ENCODE results near the gene AVPI1. TPM values are rescaled to one million over a fixed set of nuclear protein-coding genes. Genes with fewer than 3 reads are reported as not detected.
A peak's percentile ranks its signal among the peaks of the same experiment; 100 is the strongest.

Gene AVPI1
- total and polyA plus RNA-seq, 8 donors: 3.7 to 9.1 (median 4.6) TPM

DNA sequence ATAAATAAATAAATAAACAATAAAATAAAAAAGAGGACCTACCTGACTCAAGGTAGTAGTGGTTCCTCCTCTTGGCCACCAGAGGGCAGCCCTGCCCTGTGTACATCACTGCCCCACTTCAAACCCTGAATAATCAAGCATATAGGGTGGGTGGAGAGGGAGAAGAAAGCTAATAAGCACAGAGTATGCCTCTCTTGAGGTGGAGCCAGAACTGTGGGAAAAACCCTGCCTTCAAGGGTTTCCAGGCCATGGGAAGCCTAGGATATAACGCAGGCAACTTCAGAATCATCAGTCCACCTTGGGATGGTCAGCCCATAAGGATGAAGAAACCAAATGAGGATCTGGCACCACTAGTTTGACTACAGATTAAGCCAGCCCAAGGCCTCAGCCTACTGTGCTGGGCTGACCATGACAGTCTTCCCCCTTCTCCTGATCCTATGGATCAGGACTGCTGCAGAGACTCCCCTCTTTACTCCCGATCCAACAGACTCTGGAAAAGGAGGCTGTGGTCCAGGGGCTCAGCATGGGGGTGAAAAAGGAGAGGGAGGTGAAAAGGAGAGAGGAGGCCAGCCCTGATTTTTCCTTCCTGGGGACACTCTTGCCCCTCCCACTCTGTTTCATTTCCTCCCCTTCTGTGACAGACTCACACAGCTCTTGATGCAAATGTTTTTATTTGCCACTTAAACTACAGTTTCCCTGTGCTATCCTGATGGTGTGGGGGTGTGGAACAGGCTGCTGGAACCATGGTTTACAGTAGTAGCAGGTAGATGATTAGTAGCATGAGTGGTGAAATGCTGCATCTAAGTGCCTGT, 10.1 kb downstream of the AVPI1 start:
- H3K9me3 ChIP-seq: no peaks in the 10 kb centered on the region
- H3K36me3 ChIP-seq: peaks cover 0 to 47% (median 0%) of the 10 kb centered on the region in 3 donors
- TF ChIP-seq, protein P1, sequence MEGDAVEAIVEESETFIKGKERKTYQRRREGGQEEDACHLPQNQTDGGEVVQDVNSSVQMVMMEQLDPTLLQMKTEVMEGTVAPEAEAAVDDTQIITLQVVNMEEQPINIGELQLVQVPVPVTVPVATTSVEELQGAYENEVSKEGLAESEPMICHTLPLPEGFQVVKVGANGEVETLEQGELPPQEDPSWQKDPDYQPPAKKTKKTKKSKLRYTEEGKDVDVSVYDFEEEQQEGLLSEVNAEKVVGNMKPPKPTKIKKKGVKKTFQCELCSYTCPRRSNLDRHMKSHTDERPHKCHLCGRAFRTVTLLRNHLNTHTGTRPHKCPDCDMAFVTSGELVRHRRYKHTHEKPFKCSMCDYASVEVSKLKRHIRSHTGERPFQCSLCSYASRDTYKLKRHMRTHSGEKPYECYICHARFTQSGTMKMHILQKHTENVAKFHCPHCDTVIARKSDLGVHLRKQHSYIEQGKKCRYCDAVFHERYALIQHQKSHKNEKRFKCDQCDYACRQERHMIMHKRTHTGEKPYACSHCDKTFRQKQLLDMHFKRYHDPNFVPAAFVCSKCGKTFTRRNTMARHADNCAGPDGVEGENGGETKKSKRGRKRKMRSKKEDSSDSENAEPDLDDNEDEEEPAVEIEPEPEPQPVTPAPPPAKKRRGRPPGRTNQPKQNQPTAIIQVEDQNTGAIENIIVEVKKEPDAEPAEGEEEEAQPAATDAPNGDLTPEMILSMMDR (IDR thresholded peaks at IDR 0.05): peak; percentile 70 to 88 (median 76)
- intact Hi-C loops (cut with DNase I): loop anchor here in 1 of 3 donors (5.0 kb wide), 1 partner anchor 55 kb away; no protein-coding TSS in a partner anchor
- no peaks in the 10 kb centered on the region for H3K27me3 ChIP-seq
- FAIRE-seq: peak; percentile 43
- peak; percentile 79 to 92 (median 87) for ATAC-seq
- no peak overlapping the region for H3K27ac ChIP-seq
- WGBS, 2 donors: 94 to 100% methylated on average over 2 of the region's 2 CpGs
- H3K4me1 ChIP-seq: no peaks in the 10 kb centered on the region
- no peak for DNase-seq
- no peak overlapping the region for H3K4me3 ChIP-seq

DNA sequence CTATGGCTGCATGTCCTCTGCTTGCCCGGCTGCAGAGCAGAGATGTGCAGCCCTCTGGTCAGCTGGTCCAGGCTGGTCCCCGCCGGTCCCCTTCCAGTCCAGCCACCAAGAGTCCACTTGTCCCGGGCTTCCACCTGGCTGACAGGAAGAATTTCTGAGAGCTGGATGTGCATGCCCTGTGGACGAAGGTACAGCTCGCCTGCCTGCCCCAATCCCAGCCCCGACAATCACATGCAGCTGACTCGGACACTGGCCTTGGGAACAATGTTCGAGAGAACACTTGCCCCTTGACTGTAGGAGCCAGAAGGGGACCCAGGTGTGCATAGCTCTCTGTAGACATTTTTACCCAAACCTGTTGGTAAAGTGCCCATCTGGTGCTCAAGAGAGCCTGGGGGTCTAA, 11.8 kb downstream of the AVPI1 start:
- no peaks in the 10 kb centered on the region for H3K9me3 ChIP-seq
- intact Hi-C loops (cut with DNase I): loop anchor here in 1 of 3 donors (5.0 kb wide), 1 partner anchor 57 kb away; no protein-coding TSS in a partner anchor
- H3K36me3 ChIP-seq: peaks cover 0 to 47% (median 0%) of the 10 kb centered on the region in 3 donors

DNA sequence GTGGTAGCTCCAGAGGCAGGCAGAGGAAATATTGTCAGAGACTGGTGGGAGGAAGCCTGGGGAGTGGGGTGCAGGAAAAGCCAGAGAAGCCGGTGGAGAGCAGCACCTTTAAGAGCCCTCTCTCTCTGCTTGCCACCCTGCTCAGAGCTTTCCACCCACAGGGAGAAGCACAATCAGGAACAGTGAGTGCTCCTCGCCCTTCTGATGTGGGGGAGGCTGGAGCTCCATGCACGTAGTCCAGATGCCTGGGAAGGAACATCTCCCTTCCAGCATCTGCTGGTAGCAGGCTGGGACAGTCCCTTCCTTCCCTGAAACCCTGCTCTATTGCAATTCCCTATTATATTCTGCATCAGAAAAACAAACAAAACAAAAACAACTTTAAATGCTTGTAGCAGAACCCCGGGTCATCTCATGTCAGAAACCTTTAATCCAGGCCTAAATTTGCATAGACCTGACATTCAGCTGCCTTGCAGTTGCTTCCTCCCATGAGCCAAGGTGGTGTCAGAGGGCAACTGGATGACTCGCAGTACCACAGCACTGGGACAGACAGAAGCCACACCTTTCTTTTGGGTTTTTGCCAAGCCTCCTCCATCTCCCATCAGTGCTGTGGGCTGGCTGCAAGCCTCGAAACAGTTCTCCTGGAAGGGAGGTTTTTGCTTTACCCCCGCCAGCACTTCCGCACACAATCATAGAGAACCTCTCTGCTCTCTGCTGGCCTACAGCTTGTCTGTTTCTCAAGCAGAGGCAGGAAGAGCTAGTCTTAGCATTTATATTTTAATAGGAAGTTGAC, 13.1 kb downstream of the AVPI1 start:
- no peak overlapping the region for H3K4me3 ChIP-seq
- TF ChIP-seq, protein P1 (IDR thresholded peaks at IDR 0.05): no peak
- intact Hi-C loops (cut with DNase I): no loop called here
- H3K27ac ChIP-seq: no peak overlapping the region
- DNase-seq (no peak), FAIRE-seq (no peak), ATAC-seq (no peak)
- no peaks in the 10 kb centered on the region for H3K9me3 ChIP-seq
- 74 to 77% methylated on average over 8 of the region's 8 CpGs for WGBS, 2 donors
- H3K27me3 ChIP-seq: no peaks in the 10 kb centered on the region
- peaks cover 0 to 38% (median 0%) of the 10 kb centered on the region in 3 donors for H3K36me3 ChIP-seq
- no peaks in the 10 kb centered on the region for H3K4me1 ChIP-seq

More for the DNA sequence above, 11.8 kb downstream of the AVPI1 start:
- no peak overlapping the region for H3K27ac ChIP-seq
- FAIRE-seq (no peak), DNase-seq (no peak), ATAC-seq (no peak)
- H3K4me1 ChIP-seq: no peaks in the 10 kb centered on the region
- WGBS, 2 donors: 81 to 87% methylated on average over 8 to 9 of the region's 9 CpGs
- TF ChIP-seq, protein P1 (IDR thresholded peaks at IDR 0.05): no peak
- H3K27me3 ChIP-seq: no peaks in the 10 kb centered on the region
- H3K4me3 ChIP-seq: no peak overlapping the region

DNA sequence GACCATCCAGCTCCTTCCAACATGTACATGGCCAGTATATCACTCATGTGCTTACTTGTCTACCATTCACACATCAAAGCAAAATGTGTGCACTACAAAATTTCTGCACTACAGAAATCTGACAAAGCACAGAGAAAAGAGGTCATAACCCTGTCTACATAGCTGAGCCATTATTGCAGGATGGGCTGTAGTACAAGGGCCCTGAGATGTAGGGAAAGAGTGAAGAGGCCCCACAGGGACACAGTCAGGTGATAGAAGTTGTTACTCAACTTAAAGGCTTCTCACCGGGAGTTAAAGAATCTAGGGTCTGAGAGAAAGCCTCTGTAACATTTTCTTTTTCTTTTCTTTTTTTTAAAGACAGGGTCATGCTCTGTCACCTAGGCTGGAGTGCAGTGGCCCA, 17.5 kb downstream of the AVPI1 start:
- intact Hi-C loops (cut with DNase I): no loop called here
- TF ChIP-seq, protein P1 (IDR thresholded peaks at IDR 0.05): no peak
- FAIRE-seq: no peak

More for the DNA sequence above, 17.5 kb downstream of the AVPI1 start:
- WGBS, 2 donors: 91 to 96% methylated on average over 1 of the region's 1 CpG
- Histone ChIP-seq H3K27me3 (no peaks in the 10 kb centered on the region), H3K36me3 (peaks cover 0 to 16% (median 0%) of the 10 kb centered on the region in 3 donors), H3K4me3 (no peak overlapping the region), H3K9me3 (no peaks in the 10 kb centered on the region), H3K4me1 (peaks cover 0 to 4% (median 0%) of the 10 kb centered on the region in 3 donors), H3K27ac (no peak overlapping the region)
- no peak for ATAC-seq
- DNase-seq: no peak

Measured in pancreas (tissue), 10 donors.